Large intestine (tissue), 3 donors: ENCODE measurements around the gene CPA4. TPM values are rescaled to one million over a fixed set of nuclear protein-coding genes. Genes with fewer than 3 reads are reported as not detected.

ENCODE experiments used
- DNase-seq, 2 donors: peaks; one replicate each; pipeline versions ENCODE4 v3.0.0 to v3.0.0-alpha.2; 2013
- H3K27ac ChIP-seq: one replicate; pipeline ENCODE4 v1.5.1; 2013; ENCODE audit warnings: low read length
- H3K27me3 ChIP-seq: 2 replicates; pipeline ENCODE4 v1.6.1; 2013; ENCODE audit warnings: low read length; ENCODE audit not compliant: control insufficient read depth, insufficient read depth
- H3K36me3 ChIP-seq: 2 replicates; pipeline ENCODE4 v1.6.1; 2013; ENCODE audit warnings: low read length; ENCODE audit not compliant: control insufficient read depth, insufficient read depth
- H3K4me1 ChIP-seq: one replicate; pipeline ENCODE4 v1.6.1; 2013; ENCODE audit warnings: low read length; ENCODE audit not compliant: control insufficient read depth, insufficient read depth
- H3K4me3 ChIP-seq: one replicate; pipeline ENCODE4 v1.5.1; 2013; ENCODE audit warnings: low read length
- H3K9me3 ChIP-seq: one replicate; pipeline ENCODE4 v1.6.1; 2013; ENCODE audit warnings: mild to moderate bottlenecking, low read depth, low read length, moderate library complexity; ENCODE audit not compliant: control insufficient read depth
- WGBS: methylation state at CpG from one replicate; pipeline ENCODE4 v1.1.5; 2013; ENCODE audit warnings: low lambda C conversion rate; ENCODE audit not compliant: insufficient coverage; 5-methylcytosine and 5-hydroxymethylcytosine counted together
- polyA plus RNA-seq: library from polyadenylated mRNA; unstranded; fragments of 120-200 nt; gene quantifications from one replicate; pipeline ENCODE4 v1.2.1, GENCODE V29; 2013

The CPA4 gene
- polyA plus RNA-seq, 1 donor, result 7.9 TPM

GRCh38 chr7:130274983-130275591, 17.9 kb upstream of the CPA4 start:
- Histone ChIP-seq H3K27ac (peak overlapping the region; percentile 71), H3K27me3 (no peaks in the 10 kb centered on the region), H3K4me3 (no peak overlapping the region), H3K4me1 (peaks cover 16% of the 10 kb centered on the region), H3K9me3 (no peaks in the 10 kb centered on the region), H3K36me3 (no peaks in the 10 kb centered on the region)
- DNase-seq, result no peak
- WGBS, result no CpG with 5 or more reads among the region's 11 CpGs

GRCh38 chr7:130275826-130276297, 17.1 kb upstream of the CPA4 start:
- Histone ChIP-seq H3K9me3 (no peaks in the 10 kb centered on the region), H3K4me3 (no peak overlapping the region), H3K27ac (no peak overlapping the region), H3K36me3 (no peaks in the 10 kb centered on the region), H3K27me3 (no peaks in the 10 kb centered on the region), H3K4me1 (peaks cover 16% of the 10 kb centered on the region)
- DNase-seq, result no peak
- WGBS, result 89% methylated on average over 1 of the region's 5 CpGs

GRCh38 chr7:130276796-130277762, 15.9 kb upstream of the CPA4 start:
- no peak for DNase-seq
- Histone ChIP-seq H3K4me1 (peaks cover 14% of the 10 kb centered on the region), H3K36me3 (no peaks in the 10 kb centered on the region), H3K27ac (no peak overlapping the region), H3K27me3 (no peaks in the 10 kb centered on the region), H3K9me3 (no peaks in the 10 kb centered on the region), H3K4me3 (no peak overlapping the region)
- no CpG with 5 or more reads among the region's 10 CpGs for WGBS

- no peak overlapping the region for H3K27ac ChIP-seq
- H3K27me3 ChIP-seq, result no peaks in the 10 kb centered on the region
- no peaks in the 10 kb centered on the region for H3K9me3 ChIP-seq
- H3K36me3 ChIP-seq, result no peaks in the 10 kb centered on the region
- H3K4me1 ChIP-seq, result peaks cover 6% of the 10 kb centered on the region
- DNase-seq, result peak; percentile 45 to 70
- 50% methylated on average over 2 of the region's 15 CpGs for whole genome bisulfite sequencing
- no peak overlapping the region for H3K4me3 ChIP-seq
These were observed 15.0 kb upstream of the CPA4 start for GRCh38 chr7:130277763-130278643.

- Histone ChIP-seq H3K27ac (no peak overlapping the region), H3K4me3 (no peak overlapping the region), H3K4me1 (peaks cover under 1% of the 10 kb centered on the region), H3K9me3 (no peaks in the 10 kb centered on the region), H3K36me3 (no peaks in the 10 kb centered on the region), H3K27me3 (no peaks in the 10 kb centered on the region)
- peak in 1 of 2 donors; percentile 30 for DNase-seq
These were observed 14.1 kb upstream of the CPA4 start for GRCh38 chr7:130278860-130279259.

- Histone ChIP-seq H3K4me3 (no peak overlapping the region), H3K9me3 (no peaks in the 10 kb centered on the region), H3K27me3 (no peaks in the 10 kb centered on the region), H3K27ac (no peak overlapping the region), H3K36me3 (no peaks in the 10 kb centered on the region), H3K4me1 (no peaks in the 10 kb centered on the region)
- no CpG with 5 or more reads among the region's 2 CpGs for WGBS
- DNase-seq, result no peak
These were observed 13.7 kb upstream of the CPA4 start for GRCh38 chr7:130279286-130279685.

- WGBS, result no CpG with 5 or more reads among the region's 1 CpG
- no peaks in the 10 kb centered on the region for H3K27me3 ChIP-seq
- no peak for DNase-seq
- no peak overlapping the region for H3K4me3 ChIP-seq
- no peak overlapping the region for H3K27ac ChIP-seq
- H3K4me1 ChIP-seq, result no peaks in the 10 kb centered on the region
- H3K36me3 ChIP-seq, result no peaks in the 10 kb centered on the region
- H3K9me3 ChIP-seq, result no peaks in the 10 kb centered on the region
These were observed 13.1 kb upstream of the CPA4 start for GRCh38 chr7:130279906-130280305.

- no peaks in the 10 kb centered on the region for H3K36me3 ChIP-seq
- WGBS, result no CpG with 5 or more reads among the region's 1 CpG
- no peak for DNase-seq
- no peaks in the 10 kb centered on the region for H3K9me3 ChIP-seq
- H3K4me3 ChIP-seq, result no peak overlapping the region
- H3K27me3 ChIP-seq, result no peaks in the 10 kb centered on the region
- no peak overlapping the region for H3K27ac ChIP-seq
- no peaks in the 10 kb centered on the region for H3K4me1 ChIP-seq
These were observed 11.7 kb upstream of the CPA4 start for GRCh38 chr7:130281260-130281659.

- no peak for DNase-seq
- Histone ChIP-seq H3K36me3 (no peaks in the 10 kb centered on the region), H3K27ac (no peak overlapping the region), H3K27me3 (no peaks in the 10 kb centered on the region), H3K9me3 (no peaks in the 10 kb centered on the region), H3K4me1 (no peaks in the 10 kb centered on the region), H3K4me3 (no peak overlapping the region)
- no CpG with 5 or more reads among the region's 1 CpG for WGBS
These were observed 6.1 kb upstream of the CPA4 start for GRCh38 chr7:130286881-130287280.

GRCh38 chr7:130288168-130288567, 4.8 kb upstream of the CPA4 start:
- WGBS, result no CpG with 5 or more reads among the region's 4 CpGs
- H3K4me3 ChIP-seq, result no peak overlapping the region
- H3K36me3 ChIP-seq, result no peaks in the 10 kb centered on the region
- H3K4me1 ChIP-seq, result no peaks in the 10 kb centered on the region
- no peak for DNase-seq
- no peaks in the 10 kb centered on the region for H3K27me3 ChIP-seq
- H3K9me3 ChIP-seq, result no peaks in the 10 kb centered on the region
- H3K27ac ChIP-seq, result no peak overlapping the region
